ENCODE data around the gene CACNB2. TPM values are rescaled to one million over a fixed set of nuclear protein-coding genes. Genes with fewer than 3 reads are reported as not detected.
"Not testable (repeated sequence)": the region's sequence is repeated elsewhere in the genome, so short reads cannot be mapped to it uniquely, and the experiment has no call there.

CACNB2 gene
- total RNA-seq, 1 donor from 2014 or later: not detected

GRCh38 chr10:18144928-18145327, 4.7 kb downstream of the CACNB2 start:
- no peak for DNase-seq (ENCODE audit: low read depth in 2 of 2)

- no peak for DNase-seq (ENCODE audit: low read depth in 2 of 2)
Measured at GRCh38 chr10:18145652-18146051, 5.4 kb downstream of the CACNB2 start.

- DNase-seq (ENCODE audit: low read depth in 2 of 2): no peak
Measured at GRCh38 chr10:18149196-18149800, 9.1 kb downstream of the CACNB2 start.

- DNase-seq (ENCODE audit: low read depth in 2 of 2): no peak
Measured at GRCh38 chr10:18151356-18151890, 11.2 kb downstream of the CACNB2 start.

DNA sequence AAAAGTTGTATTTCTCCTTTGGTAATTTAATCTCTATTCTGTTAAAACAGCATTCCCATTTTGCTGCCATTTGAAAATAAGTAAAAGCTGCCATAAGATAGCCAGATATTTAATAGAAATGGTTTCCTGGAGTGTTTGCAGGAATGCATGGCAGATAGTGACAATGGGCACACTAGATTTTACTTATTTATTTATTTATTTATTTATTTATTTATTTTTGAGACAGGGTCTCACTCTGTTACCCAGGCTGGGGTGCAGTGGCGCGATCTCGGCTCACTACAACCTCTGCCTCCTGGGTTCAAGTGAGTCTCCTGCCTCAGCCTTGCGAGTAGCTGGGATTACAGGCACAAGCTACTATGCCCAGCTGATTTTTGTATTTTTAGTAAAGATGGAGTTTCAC, 13.2 kb downstream of the CACNB2 start:
- not testable (repeated sequence) for DNase-seq (ENCODE audit: low read depth in 2 of 2)

- DNase-seq (ENCODE audit: low read depth in 2 of 2): no peak
Measured at GRCh38 chr10:18155321-18155720, 15.1 kb downstream of the CACNB2 start.

- DNase-seq (ENCODE audit: low read depth in 2 of 2): not testable (repeated sequence)
Measured at GRCh38 chr10:18156797-18157196, 16.6 kb downstream of the CACNB2 start.

GRCh38 chr10:18157881-18158280, 17.7 kb downstream of the CACNB2 start:
- DNase-seq (ENCODE audit: low read depth in 2 of 2): no peak

GRCh38 chr10:18158773-18159265, 18.6 kb downstream of the CACNB2 start:
- no peak for DNase-seq (ENCODE audit: low read depth in 2 of 2)

DNA sequence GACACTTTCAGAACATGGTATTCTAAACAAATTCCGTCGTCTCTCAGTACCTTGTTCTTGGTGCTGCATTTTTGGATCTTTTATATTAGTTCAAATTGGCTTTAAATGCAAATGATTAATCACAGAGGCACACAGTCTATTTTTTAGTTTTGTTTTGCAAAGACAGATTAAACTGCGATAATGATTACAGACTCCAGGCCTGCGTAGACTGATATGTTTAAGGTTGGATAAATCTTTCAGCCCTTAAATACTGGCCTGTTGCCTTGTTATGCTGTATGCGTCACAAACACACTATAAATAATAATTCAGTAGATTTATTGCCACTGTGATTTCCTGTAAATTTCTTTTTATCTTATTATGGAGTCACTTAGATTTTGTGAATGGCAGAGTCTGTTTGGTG, 19.3 kb downstream of the CACNB2 start:
- no peak for DNase-seq (ENCODE audit: low read depth in 2 of 2)

DNA sequence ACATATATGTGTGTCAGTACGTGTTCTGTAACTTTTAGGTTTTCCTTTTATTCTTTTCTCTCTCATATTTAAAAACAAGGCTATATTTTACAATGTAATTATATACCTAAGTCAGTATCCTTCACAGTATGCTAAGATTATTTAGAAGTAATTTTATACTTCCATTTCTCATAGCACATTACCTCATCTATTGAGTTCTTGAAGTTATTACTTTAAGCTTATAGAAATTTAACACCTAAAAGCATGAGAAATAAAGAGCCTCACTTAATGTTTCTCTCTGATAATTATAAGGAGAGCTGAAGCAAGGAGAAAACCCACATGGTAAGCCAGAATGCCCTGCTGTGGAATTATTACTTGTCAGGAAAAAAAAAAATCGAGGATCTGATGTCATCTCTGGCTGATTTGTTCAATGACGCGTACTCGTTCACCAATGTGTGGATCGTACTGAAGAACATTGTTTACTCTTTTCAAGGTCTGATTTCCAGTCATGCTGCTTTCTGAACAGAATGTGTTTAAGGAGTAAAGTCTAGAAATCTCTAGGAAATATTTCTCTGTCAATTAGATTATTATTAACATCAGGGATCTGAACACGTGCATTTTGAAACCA, 21.9 kb downstream of the CACNB2 start:
- DNase-seq (ENCODE audit: low read depth in 2 of 2): no peak

GRCh38 chr10:18164093-18164492, 23.9 kb downstream of the CACNB2 start:
- peak in 1 of 2 donors; percentile 2 for DNase-seq (ENCODE audit: low read depth in 2 of 2)

DNA sequence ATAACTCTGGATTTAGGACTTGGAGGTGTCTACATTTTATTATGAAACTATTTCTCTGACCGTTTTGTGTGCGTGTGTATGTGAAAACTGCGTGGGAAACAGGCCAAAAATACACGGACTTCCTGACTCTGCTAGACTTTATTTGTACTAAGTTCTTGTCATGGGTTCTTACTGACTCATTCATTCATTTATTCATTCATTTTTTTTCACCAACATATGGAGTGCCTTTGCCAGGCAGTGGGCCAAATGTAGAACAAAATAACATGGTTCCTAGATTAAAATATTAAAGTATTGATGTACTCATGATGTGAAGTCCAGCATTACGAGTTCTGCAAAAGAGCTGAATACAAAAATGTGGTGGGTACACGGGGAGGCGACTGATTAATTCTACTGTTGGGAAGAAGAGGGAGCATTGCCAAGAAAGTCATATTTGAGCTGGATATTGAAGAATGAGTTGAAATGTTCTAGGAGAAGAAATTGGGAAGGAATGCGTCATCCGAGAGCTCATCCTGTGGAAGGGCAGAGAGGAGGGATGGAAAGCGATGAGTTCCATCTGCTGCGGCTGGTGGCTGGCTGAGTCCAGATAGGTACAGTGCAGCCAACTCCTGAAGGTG, 24.6 kb downstream of the CACNB2 start:
- peak; percentile 18 to 21 for DNase-seq (ENCODE audit: low read depth in 2 of 2)

DNA sequence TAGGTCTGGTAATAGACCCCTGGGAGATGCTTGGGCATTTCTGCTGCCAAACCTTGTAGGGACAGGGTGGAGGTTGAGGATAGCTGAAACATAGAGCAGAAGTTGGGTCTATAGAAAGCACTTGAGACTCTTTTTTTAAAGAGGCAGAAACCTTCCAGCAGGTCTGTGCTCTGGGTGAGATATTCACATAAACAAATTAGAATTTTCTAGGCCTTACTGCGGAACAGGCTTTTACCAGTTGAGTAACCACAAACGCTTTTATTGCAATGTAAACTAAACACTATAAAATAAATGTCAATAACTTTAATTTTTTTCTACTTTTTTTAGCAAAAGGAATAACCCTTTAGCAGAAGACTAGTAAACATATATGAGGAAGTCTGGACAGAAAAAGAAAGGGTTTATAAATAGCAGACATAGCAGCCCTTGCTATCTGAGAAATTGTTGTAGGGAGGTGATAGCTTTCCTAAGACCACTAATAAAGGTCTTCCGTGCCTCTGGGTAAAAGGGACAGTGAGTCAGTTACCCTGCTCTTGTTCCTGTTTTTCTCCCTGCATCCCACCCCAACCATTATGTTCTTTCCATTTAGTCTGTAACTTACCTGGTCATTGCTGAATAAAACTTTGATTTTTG, 38.7 kb downstream of the CACNB2 start:
- no peak for DNase-seq (ENCODE audit: low read depth in 2 of 2)

DNA sequence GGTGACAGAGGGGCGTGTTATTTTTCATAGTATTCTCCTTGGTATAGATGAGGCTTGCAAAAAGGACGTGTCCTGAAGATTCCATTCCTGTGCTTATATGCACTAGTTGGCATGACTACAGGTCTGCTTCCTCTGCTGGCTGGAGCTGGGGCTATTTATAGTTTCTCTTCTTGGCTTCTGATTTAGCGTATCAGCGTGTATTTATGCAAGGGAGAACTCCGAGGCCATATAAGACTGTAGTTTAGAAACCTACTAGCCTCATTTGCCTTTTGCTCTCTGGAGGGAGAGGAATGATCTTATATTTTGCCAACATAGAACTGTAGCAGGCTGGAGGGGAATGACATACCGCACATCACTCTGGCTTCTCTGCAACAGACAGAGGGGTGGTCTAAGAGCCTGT, 39.7 kb downstream of the CACNB2 start:
- DNase-seq (ENCODE audit: low read depth in 2 of 2): peak; percentile 17 to 42

- not testable (repeated sequence) for DNase-seq (ENCODE audit: low read depth in 2 of 2)
Measured at GRCh38 chr10:18181382-18181781, 41.2 kb downstream of the CACNB2 start.

DNA sequence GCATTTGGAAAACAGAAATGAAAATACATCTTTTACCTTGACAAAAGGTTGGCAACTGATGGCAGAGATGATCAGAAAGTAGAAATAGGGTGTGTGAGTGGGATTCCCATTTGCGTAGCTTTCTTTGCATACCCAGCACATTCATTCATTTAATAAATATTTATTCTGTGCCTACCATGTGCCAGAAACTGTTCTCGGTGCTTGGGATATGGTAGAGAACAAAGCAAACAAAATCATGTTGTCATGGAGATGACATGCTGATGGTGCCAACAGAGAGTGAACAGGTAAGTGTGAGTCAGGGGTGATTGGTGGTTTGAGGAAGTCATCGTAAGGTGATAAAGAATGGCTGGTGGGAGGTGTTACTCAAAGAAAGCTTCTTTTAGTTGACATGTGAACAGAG, 45.4 kb downstream of the CACNB2 start:
- DNase-seq (ENCODE audit: low read depth in 2 of 2): no peak

DNA sequence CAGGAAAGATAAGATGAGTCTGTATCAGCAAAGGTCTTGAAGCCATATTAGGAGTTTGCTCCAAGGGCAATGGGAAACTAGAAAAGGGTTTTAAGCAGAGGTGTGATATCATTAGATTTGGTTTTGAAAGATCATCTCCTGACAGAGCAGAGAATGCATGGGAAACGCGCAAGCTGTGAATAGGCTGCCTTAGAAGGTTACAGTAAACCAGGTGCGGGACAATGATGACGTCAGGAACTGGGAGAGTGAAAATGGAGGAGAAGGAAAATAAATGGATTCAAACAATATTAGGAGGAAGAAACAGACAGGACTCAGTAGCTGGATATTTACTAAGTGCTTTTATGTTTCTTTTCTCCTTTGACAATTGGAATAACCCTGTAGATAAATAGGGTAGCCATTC, 50.6 kb downstream of the CACNB2 start:
- DNase-seq (ENCODE audit: low read depth in 2 of 2): no peak

GRCh38 chr10:18194634-18195033, 54.4 kb downstream of the CACNB2 start:
- DNase-seq (ENCODE audit: low read depth in 2 of 2): no peak

GRCh38 chr10:18195060-18195799, 55.0 kb downstream of the CACNB2 start:
- DNase-seq (ENCODE audit: low read depth in 2 of 2): peak in 1 of 2 donors; percentile 3

DNA sequence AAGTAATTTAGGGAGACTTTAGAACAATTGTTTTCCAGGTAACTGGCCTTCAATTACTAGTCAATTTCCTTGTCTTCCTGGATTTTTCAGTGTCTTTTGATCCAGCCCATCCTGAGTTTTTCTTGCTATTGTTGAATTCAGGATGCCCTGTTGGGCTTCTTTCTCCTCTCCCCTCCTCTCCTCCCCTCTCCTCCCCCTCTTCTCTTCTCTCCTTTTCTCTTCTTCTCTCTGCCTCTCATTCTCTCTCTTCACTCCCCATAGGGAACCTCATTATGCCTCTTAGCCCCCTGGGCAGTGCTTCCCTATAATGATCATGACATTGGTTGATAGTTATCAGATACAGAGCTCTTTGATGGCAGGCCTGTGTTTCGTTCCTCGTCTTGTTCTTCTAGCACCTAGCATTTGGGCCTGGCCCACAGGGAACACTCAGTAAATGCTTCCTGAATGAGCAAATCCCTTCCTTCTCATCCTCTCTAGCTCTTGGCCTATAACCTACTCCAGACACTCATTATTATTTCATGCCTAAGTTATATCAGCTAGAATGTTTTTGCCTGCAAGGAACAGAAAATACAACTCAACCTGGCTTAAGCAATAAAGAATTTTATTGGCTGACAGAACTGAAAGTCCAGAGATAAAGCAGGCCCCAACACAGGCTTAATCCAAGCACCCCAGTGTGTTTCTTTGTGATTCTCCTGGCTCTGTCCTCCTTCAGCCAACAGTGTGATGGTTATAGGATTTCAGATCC, 56.8 kb downstream of the CACNB2 start:
- DNase-seq (ENCODE audit: low read depth in 2 of 2): no peak

All from lung microvascular endothelial cell (primary cell).